Natural killer cell treated with Interleukin-12 subunit alpha and Interleukin-12 subunit beta and Interleukin-15 and Interleukin-18, amount 100 ng/mL, for 72 hours (primary cell): ENCODE results near the gene ADAM8. TPM values are rescaled to one million over a fixed set of nuclear protein-coding genes. Genes with fewer than 3 reads are reported as not detected.

Experiments
- ATAC-seq, 2 donors: fragments of 150-1000 bp; cut with Tn5 transposase in 1 of 2; sonication (Bioruptor Pico), chemical (Tn5 transposase) in 1 of 2; 2 replicates each; pipeline ENCODE4 v1.10.0; 2021
- DNase-seq: peaks from one replicate; pipeline ENCODE4 v3.0.0; 2022; ENCODE audit warnings: low spot score
- H3K27ac Mint-ChIP-seq, 2 donors: 1 replicate in 1 of 2; 2 replicates in 1 of 2; pipeline ENCODE4 v1.8.0; 2022; ENCODE audit warnings: mixed read lengths in 2 of 2, mild to moderate bottlenecking in 1 of 2, moderate library complexity in 1 of 2
- H3K27me3 Mint-ChIP-seq, 2 donors: 1 replicate in 1 of 2; 2 replicates in 1 of 2; pipeline ENCODE4 v1.8.0; 2022; ENCODE audit warnings: mixed read lengths in 2 of 2
- H3K36me3 Mint-ChIP-seq: one replicate; pipeline ENCODE4 v1.8.0; 2022; ENCODE audit warnings: mixed read lengths
- H3K4me1 Mint-ChIP-seq, 2 donors: 1 replicate in 1 of 2; 2 replicates in 1 of 2; pipeline ENCODE4 v1.8.0; 2022; ENCODE audit warnings: low read depth in 2 of 2, mixed read lengths in 2 of 2, mild to moderate bottlenecking in 1 of 2
- H3K4me3 Mint-ChIP-seq: one replicate; pipeline ENCODE4 v1.8.0; 2022; ENCODE audit warnings: mixed read lengths
- H3K9me3 Mint-ChIP-seq: 2 replicates; pipeline ENCODE4 v1.8.0; 2022; ENCODE audit warnings: mixed read lengths
- total RNA-seq, 2 donors: library from RNA; stranded (reverse); gene quantifications; one replicate each; pipeline ENCODE4 v1.2.3, GENCODE V29; 2022

ADAM8 gene
- total RNA-seq, 2 donors from 2014 or later = 202 to 211 TPM

DNA sequence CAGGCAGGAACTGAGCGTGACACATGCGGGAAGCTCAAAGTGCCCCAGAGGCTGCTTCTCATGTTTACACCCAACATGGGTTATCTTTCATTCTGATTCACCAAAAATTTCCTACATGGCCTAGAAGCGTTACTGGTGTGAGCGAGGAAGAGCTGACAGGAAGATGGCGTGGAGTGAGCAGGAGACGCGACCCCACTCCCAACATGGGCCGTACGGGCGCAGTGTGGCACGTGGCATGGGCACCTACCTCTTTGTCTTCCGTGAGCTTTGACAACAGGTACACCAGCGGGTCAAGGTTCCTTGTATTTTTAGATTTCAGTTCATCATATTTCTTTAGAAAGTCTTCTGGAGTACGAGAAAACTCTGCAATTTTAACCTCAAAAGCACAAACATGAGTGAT, 23.1 kb upstream of the ADAM8 start:
- Mint-ChIP-seq H3K4me1 (peaks cover 0 to 16% of the 10 kb centered on the region in 2 donors), H3K27me3 (no peaks in the 10 kb centered on the region), H3K4me3 (no peak overlapping the region), H3K27ac (no peak overlapping the region), H3K9me3 (no peaks in the 10 kb centered on the region), H3K36me3 (peaks cover 11% of the 10 kb centered on the region)
- ATAC-seq (no peak), DNase-seq (no peak)

DNA sequence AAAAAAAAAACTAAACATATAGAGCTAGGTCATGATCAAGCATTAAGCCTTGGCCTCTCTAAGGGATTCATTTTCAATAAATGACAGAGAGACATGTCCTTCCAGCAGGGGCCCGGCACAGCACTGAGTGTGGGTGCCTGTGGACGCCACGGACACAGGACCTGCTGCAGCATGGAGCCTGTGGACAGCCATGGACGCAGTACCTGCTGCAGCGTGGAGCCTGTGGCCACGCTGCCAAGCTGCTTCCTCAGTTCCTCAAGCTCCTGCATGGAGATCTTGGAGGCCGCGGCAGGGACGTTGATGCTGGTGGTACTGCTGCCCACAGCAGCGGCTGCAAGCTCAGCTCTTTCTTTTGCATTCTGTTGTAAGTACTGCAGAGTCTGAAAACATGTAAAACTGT, 22.6 kb upstream of the ADAM8 start:
- Mint-ChIP-seq H3K36me3 (peaks cover 11% of the 10 kb centered on the region), H3K27ac (no peak overlapping the region), H3K9me3 (no peaks in the 10 kb centered on the region), H3K27me3 (no peaks in the 10 kb centered on the region), H3K4me1 (peaks cover 0 to 16% of the 10 kb centered on the region in 2 donors), H3K4me3 (no peak overlapping the region)
- ATAC-seq (no peak), DNase-seq (no peak)

- H3K4me3 Mint-ChIP-seq = no peak overlapping the region
- no peak for ATAC-seq
- peaks cover 11% of the 10 kb centered on the region for H3K36me3 Mint-ChIP-seq
These were observed 21.8 kb upstream of the ADAM8 start for GRCh38 chr10:133298466-133298865.

DNA sequence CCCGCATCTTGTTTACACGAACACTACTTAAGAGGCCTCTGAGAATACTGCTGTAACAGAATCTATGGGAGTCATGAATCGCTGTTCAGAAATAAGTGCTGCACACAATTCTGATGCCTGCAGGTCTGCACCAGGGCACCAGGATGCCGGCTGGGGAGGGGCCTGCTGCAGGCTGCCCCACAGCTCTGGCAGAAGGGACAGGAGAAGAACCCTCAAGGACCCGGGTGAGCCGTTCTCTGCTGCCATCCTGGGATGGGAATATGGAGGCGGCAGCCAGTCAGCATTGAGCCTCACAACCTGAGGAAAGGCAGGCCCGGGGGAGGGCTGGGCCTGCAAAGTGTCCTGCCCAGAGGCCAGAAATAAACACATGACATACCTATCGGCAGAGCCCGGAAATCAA, 20.8 kb upstream of the ADAM8 start:
- Mint-ChIP-seq H3K27me3 (no peaks in the 10 kb centered on the region), H3K4me1 (peaks cover 0 to 10% of the 10 kb centered on the region in 2 donors), H3K9me3 (no peaks in the 10 kb centered on the region), H3K36me3 (peaks cover 11% of the 10 kb centered on the region), H3K4me3 (no peak overlapping the region), H3K27ac (no peak overlapping the region)
- ATAC-seq = no peak
- DNase-seq = no peak

More at GRCh38 chr10:133298466-133298865, 21.8 kb upstream of the ADAM8 start:
- Mint-ChIP-seq H3K9me3 (no peaks in the 10 kb centered on the region), H3K4me1 (peaks cover 0 to 14% of the 10 kb centered on the region in 2 donors), H3K27ac (no peak overlapping the region), H3K27me3 (no peaks in the 10 kb centered on the region)
- DNase-seq = no peak

- DNase-seq (peak; percentile 51), ATAC-seq (no peak)
- H3K27ac Mint-ChIP-seq = no peak overlapping the region
- H3K9me3 Mint-ChIP-seq = no peaks in the 10 kb centered on the region
- no peaks in the 10 kb centered on the region for H3K27me3 Mint-ChIP-seq
- no peak overlapping the region for H3K4me3 Mint-ChIP-seq
- peaks cover 11% of the 10 kb centered on the region for H3K36me3 Mint-ChIP-seq
- H3K4me1 Mint-ChIP-seq = peaks cover 0 to 8% of the 10 kb centered on the region in 2 donors
These were observed 19.0 kb upstream of the ADAM8 start for GRCh38 chr10:133295426-133296320.

- H3K27me3 Mint-ChIP-seq = no peaks in the 10 kb centered on the region
- no peak overlapping the region for H3K4me3 Mint-ChIP-seq
These were observed 17.5 kb upstream of the ADAM8 start for GRCh38 chr10:133294189-133294588.

DNA sequence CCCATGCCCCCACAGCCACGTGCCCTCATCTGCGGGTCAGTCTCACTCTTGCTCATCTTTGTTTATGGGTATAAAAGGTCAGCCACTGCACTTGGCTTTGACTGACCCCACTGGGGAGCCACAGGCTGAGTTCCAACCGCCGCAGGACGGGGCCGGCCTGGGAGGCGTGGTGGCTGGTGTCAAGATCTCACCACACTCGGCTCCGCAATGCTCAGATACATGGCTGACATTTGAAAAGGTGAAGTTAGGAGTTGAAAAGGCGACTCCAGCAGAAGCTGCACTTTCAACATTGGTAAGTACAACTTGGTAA, 17.1 kb upstream of the ADAM8 start:
- no peaks in the 10 kb centered on the region for H3K27me3 Mint-ChIP-seq
- no peaks in the 10 kb centered on the region for H3K9me3 Mint-ChIP-seq
- ATAC-seq = no peak
- H3K4me1 Mint-ChIP-seq = peaks cover 0 to 6% of the 10 kb centered on the region in 2 donors
- no peak overlapping the region for H3K27ac Mint-ChIP-seq
- DNase-seq = no peak
- H3K4me3 Mint-ChIP-seq = no peak overlapping the region
- peaks cover 11% of the 10 kb centered on the region for H3K36me3 Mint-ChIP-seq

More at GRCh38 chr10:133294189-133294588, 17.5 kb upstream of the ADAM8 start:
- H3K9me3 Mint-ChIP-seq = no peaks in the 10 kb centered on the region
- H3K4me1 Mint-ChIP-seq = peaks cover 0 to 4% of the 10 kb centered on the region in 2 donors
- H3K36me3 Mint-ChIP-seq = peaks cover 7% of the 10 kb centered on the region
- DNase-seq (peak; percentile 15), ATAC-seq (no peak)
- H3K27ac Mint-ChIP-seq = no peak overlapping the region

GRCh38 chr10:133292919-133293809, 16.5 kb upstream of the ADAM8 start:
- ATAC-seq (no peak), DNase-seq (peak; percentile 42)
- H3K4me3 Mint-ChIP-seq = no peak overlapping the region
- no peak overlapping the region for H3K27ac Mint-ChIP-seq
- H3K4me1 Mint-ChIP-seq = peaks cover 0 to 6% of the 10 kb centered on the region in 2 donors
- H3K9me3 Mint-ChIP-seq = no peaks in the 10 kb centered on the region
- peaks cover 12% of the 10 kb centered on the region for H3K36me3 Mint-ChIP-seq
- H3K27me3 Mint-ChIP-seq = no peaks in the 10 kb centered on the region

GRCh38 chr10:133289761-133290160, 13.1 kb upstream of the ADAM8 start:
- DNase-seq = no peak
- peak in 1 of 2 donors; percentile 8 for ATAC-seq
- Mint-ChIP-seq H3K27me3 (no peaks in the 10 kb centered on the region), H3K9me3 (no peaks in the 10 kb centered on the region), H3K36me3 (peaks cover 20% of the 10 kb centered on the region), H3K27ac (no peak overlapping the region), H3K4me1 (peaks cover 0 to 15% of the 10 kb centered on the region in 2 donors), H3K4me3 (no peak overlapping the region)

DNA sequence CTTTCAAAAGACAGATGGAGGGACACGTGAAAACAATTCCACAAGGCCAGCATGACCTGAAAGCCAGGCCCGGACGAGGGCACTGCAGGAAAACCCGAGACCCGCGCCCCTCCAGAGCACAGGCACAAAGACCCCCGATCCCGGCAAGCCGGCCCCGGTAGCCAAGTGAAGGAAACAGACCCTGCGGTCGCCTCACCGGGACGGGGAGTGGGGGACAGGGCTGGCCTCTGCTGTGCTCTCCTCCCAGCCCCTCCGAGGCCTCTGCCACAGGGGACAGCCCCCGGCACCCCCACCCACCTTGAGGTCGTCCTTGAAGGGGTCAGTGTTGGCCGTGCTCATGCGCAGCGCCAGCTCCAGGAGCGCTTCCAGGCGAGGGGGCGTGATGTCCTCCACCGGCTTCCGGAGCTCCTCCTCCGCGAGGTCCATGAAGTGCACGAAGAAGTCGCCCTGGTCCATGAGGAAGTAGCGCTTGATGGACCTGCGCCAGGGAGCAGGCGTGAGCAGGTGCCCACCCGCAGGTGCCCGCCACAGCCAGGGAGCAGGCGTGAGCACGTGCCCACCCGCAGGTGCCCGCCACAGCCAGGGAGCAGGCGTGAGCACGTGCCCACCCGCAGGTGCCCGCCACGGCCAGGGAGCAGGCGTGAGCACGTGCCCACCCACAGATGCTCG, 11.3 kb upstream of the ADAM8 start:
- Mint-ChIP-seq H3K27ac (no peak overlapping the region), H3K27me3 (no peaks in the 10 kb centered on the region), H3K4me1 (peaks cover 0 to 15% of the 10 kb centered on the region in 2 donors), H3K36me3 (peaks cover 20% of the 10 kb centered on the region), H3K9me3 (no peaks in the 10 kb centered on the region), H3K4me3 (no peak overlapping the region)
- DNase-seq (no peak), ATAC-seq (no peak)

DNA sequence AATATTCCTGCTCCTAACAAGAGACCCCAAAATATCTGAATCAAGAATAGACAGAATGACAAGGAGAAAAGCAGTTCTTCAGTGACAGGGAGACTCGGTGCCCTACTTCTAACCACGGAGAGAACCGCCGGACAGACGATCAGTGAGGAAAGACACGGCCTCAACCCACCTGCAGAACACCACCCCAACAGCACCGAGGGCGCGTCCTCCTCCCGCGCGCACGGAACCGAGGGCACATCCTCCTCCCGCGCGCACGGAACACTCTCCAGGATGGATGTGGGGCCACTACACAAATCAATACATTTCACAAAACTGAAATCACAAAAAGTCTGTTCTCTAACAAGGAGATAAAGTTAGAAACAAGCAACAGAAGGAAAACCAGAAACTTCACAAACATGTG, 9.7 kb upstream of the ADAM8 start:
- Mint-ChIP-seq H3K4me1 (peaks cover 0 to 18% of the 10 kb centered on the region in 2 donors), H3K27ac (peak overlapping the region in 1 of 2 donors; percentile 76), H3K9me3 (no peaks in the 10 kb centered on the region), H3K27me3 (no peaks in the 10 kb centered on the region), H3K36me3 (peaks cover 20% of the 10 kb centered on the region), H3K4me3 (no peak overlapping the region)
- DNase-seq = no peak
- no peak for ATAC-seq

DNA sequence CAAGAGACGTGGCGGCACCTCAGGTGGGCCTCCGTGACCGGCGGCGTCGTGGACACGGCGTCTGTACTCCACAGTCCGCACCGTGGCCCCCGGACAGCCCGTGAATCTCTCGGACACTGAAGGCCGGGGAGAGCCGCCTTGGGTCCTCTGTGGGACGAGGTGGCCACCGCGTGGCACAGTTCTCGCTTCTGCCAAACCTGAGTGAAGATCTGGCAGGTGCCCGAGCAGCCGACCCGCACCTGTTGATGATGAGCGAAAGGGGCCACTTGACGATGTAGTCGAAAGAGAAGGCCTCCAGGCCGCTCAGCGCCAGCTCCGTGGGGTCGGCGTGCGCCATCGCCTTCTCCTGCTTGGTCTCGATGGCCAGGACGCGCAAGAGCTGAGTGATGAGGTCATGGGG, 8.5 kb upstream of the ADAM8 start:
- Mint-ChIP-seq H3K9me3 (no peaks in the 10 kb centered on the region), H3K4me1 (peaks cover 0 to 18% of the 10 kb centered on the region in 2 donors), H3K27ac (no peak overlapping the region), H3K4me3 (no peak overlapping the region), H3K27me3 (no peaks in the 10 kb centered on the region), H3K36me3 (peaks cover 20% of the 10 kb centered on the region)
- DNase-seq = no peak
- no peak for ATAC-seq

GRCh38 chr10:133283931-133284330, 7.3 kb upstream of the ADAM8 start:
- Mint-ChIP-seq H3K27me3 (no peaks in the 10 kb centered on the region), H3K27ac (no peak overlapping the region), H3K36me3 (peaks cover 17% of the 10 kb centered on the region), H3K4me1 (peaks cover 11 to 25% of the 10 kb centered on the region in 2 donors), H3K4me3 (no peak overlapping the region), H3K9me3 (no peaks in the 10 kb centered on the region)
- DNase-seq (no peak), ATAC-seq (no peak)
